H9 (cell line): ENCODE results near the gene GABRB1. TPM values are rescaled to one million over a fixed set of nuclear protein-coding genes. Genes with fewer than 3 reads are reported as not detected.

ENCODE experiments used
- DNase-seq: peaks from one replicate; pipeline ENCODE4 v3.0.0-alpha.2; 2017
- H2AFZ ChIP-seq: one replicate; pipeline ENCODE4 v1.6.1; 2013; ENCODE audit warnings: mild to moderate bottlenecking, low read length, control low read depth, moderate library complexity
- H2AK5ac ChIP-seq: 2 replicates; pipeline ENCODE4 v1.6.1; 2013; ENCODE audit warnings: low read length, control low read depth, mixed read lengths; ENCODE audit not compliant: insufficient read length
- H2BK120ac ChIP-seq: one replicate; pipeline ENCODE4 v1.6.1; 2013; ENCODE audit warnings: low read depth, mild to moderate bottlenecking, low read length, control low read depth, inconsistent platforms; ENCODE audit not compliant: poor library complexity, severe bottlenecking
- H2BK12ac ChIP-seq: 2 replicates; pipeline ENCODE4 v1.6.1; 2013; ENCODE audit warnings: low read length, control low read depth, mixed read lengths, low read depth; ENCODE audit not compliant: insufficient read length
- H2BK15ac ChIP-seq: 2 replicates; pipeline ENCODE4 v1.6.1; 2013; ENCODE audit warnings: low read depth, low read length, control low read depth
- H2BK20ac ChIP-seq: one replicate; pipeline ENCODE4 v1.6.1; 2013; ENCODE audit warnings: low read depth, mild to moderate bottlenecking, low read length, control low read depth, inconsistent platforms; ENCODE audit not compliant: poor library complexity, severe bottlenecking
- H2BK5ac ChIP-seq: 2 replicates; pipeline ENCODE4 v1.6.1; 2013; ENCODE audit warnings: low read length, control low read depth, mixed read lengths; ENCODE audit not compliant: insufficient read length
- H3K14ac ChIP-seq: 2 replicates; pipeline ENCODE4 v1.6.1; 2013; ENCODE audit warnings: low read length, control low read depth; ENCODE audit not compliant: insufficient read depth
- H3K18ac ChIP-seq: 2 replicates; pipeline ENCODE4 v1.6.1; 2013; ENCODE audit warnings: low read depth, mild to moderate bottlenecking, mixed read lengths, low read length, control low read depth; ENCODE audit not compliant: insufficient read length
- H3K23ac ChIP-seq: 2 replicates; pipeline ENCODE4 v1.6.1; 2013; ENCODE audit warnings: low read length, control low read depth, mixed read lengths, low read depth; ENCODE audit not compliant: insufficient read length
- H3K23me2 ChIP-seq: 2 replicates; pipeline ENCODE4 v1.6.1; 2013; ENCODE audit warnings: low read depth, mild to moderate bottlenecking, mixed read lengths, low read length, control low read depth; ENCODE audit not compliant: insufficient read length, poor library complexity, severe bottlenecking
- H3K27ac ChIP-seq: 2 replicates; pipeline ENCODE4 v1.5.1; 2013; ENCODE audit warnings: low read length, control low read depth, mixed read lengths, low read depth; ENCODE audit not compliant: insufficient read length
- H3K27me3 ChIP-seq: 2 replicates; pipeline ENCODE4 v1.6.1; 2013; ENCODE audit warnings: low read length, control low read depth, inconsistent platforms; ENCODE audit not compliant: insufficient read depth
- H3K4ac ChIP-seq: 2 replicates; pipeline ENCODE4 v1.6.1; 2013; ENCODE audit warnings: low read depth, mild to moderate bottlenecking, control low read depth, inconsistent platforms, low read length, moderate library complexity
- H3K4me1 ChIP-seq: 2 replicates; pipeline ENCODE4 v1.6.1; 2013; ENCODE audit warnings: low read length, control low read depth, inconsistent platforms; ENCODE audit not compliant: insufficient read depth
- H3K4me2 ChIP-seq: 2 replicates; pipeline ENCODE4 v1.6.1; 2013; ENCODE audit warnings: low read length, control low read depth, mixed read lengths; ENCODE audit not compliant: insufficient read length, insufficient read depth
- H3K56ac ChIP-seq: 2 replicates; pipeline ENCODE4 v1.6.1; 2013; ENCODE audit warnings: low read depth, mild to moderate bottlenecking, mixed read lengths, low read length, control low read depth; ENCODE audit not compliant: insufficient read length
- H3K79me1 ChIP-seq: 2 replicates; pipeline ENCODE4 v1.6.1; 2013; ENCODE audit warnings: low read depth, mild to moderate bottlenecking, moderate library complexity, low read length, control low read depth, inconsistent platforms; ENCODE audit not compliant: insufficient read depth, poor library complexity, severe bottlenecking
- H3K79me2 ChIP-seq: 2 replicates; pipeline ENCODE4 v1.6.1; 2013; ENCODE audit warnings: low read length, control low read depth, inconsistent platforms; ENCODE audit not compliant: insufficient read depth
- H3K9ac ChIP-seq: 2 replicates; pipeline ENCODE4 v1.6.1; 2013; ENCODE audit warnings: low read length, control low read depth, mixed read lengths; ENCODE audit not compliant: insufficient read length; ENCODE audit errors: extremely low read depth
- H3K9me3 ChIP-seq: one replicate; pipeline ENCODE4 v1.6.1; 2013; ENCODE audit warnings: low read depth, low read length, inconsistent platforms; ENCODE audit not compliant: control insufficient read depth
- H3T11ph ChIP-seq: one replicate; pipeline ENCODE4 v1.6.1; 2013; ENCODE audit warnings: mild to moderate bottlenecking, low read length, control low read depth, inconsistent platforms
- H4K20me1 ChIP-seq: one replicate; pipeline ENCODE4 v1.6.1; 2013; ENCODE audit not compliant: control insufficient read depth, insufficient read length, insufficient read depth
- H4K5ac ChIP-seq: 2 replicates; pipeline ENCODE4 v1.6.1; 2013; ENCODE audit warnings: low read depth, mild to moderate bottlenecking, mixed read lengths, low read length, control low read depth; ENCODE audit not compliant: insufficient read length
- H4K8ac ChIP-seq: replicated peaks from 2 replicates; pipeline ENCODE4 v1.6.1; 2013; ENCODE audit warnings: low read length, control low read depth, mixed read lengths, low read depth; ENCODE audit not compliant: insufficient read length
- H4K91ac ChIP-seq: 2 replicates; pipeline ENCODE4 v1.6.1; 2013; ENCODE audit warnings: low read depth, mild to moderate bottlenecking, moderate library complexity, mixed read lengths, low read length, control low read depth; ENCODE audit not compliant: insufficient read length
- H3K27ac Mint-ChIP-seq, 3 experiments: 2 replicates in 2 of 3; 3 replicates in 1 of 3; pipeline ENCODE4 v1.8.0; 2020 to 2021; ENCODE audit warnings: mixed read lengths in 3 of 3, mild to moderate bottlenecking in 1 of 3, moderate library complexity in 1 of 3
- H3K27me3 Mint-ChIP-seq: 2 replicates; pipeline ENCODE4 v1.8.0; 2021; ENCODE audit warnings: low read depth, mild to moderate bottlenecking, moderate library complexity, mixed read lengths
- H3K36me3 Mint-ChIP-seq, 3 experiments: 2 replicates in 2 of 3; 3 replicates in 1 of 3; pipeline ENCODE4 v1.8.0; 2020 to 2021; ENCODE audit warnings: low read depth in 3 of 3, mixed read lengths in 3 of 3; ENCODE audit not compliant: insufficient read depth in 1 of 3
- H3K4me1 Mint-ChIP-seq, 2 experiments: 2 replicates each; pipeline ENCODE4 v1.8.0; 2020; ENCODE audit warnings: mixed read lengths in 2 of 2
- H3K4me3 Mint-ChIP-seq, 2 experiments: 2 replicates in 1 of 2; 3 replicates in 1 of 2; pipeline ENCODE4 v1.8.0; 2020 to 2021; ENCODE audit warnings: mild to moderate bottlenecking in 2 of 2, mixed read lengths in 2 of 2, moderate library complexity in 1 of 2
- H3K9me3 Mint-ChIP-seq, 2 experiments: 2 replicates in 1 of 2; 3 replicates in 1 of 2; pipeline ENCODE4 v1.8.0; 2020; ENCODE audit warnings: mild to moderate bottlenecking in 2 of 2, mixed read lengths in 2 of 2, moderate library complexity in 1 of 2
- CTCF ChIP-seq: fragments of 200-600 bp; sonication (generic); conservative IDR thresholded peaks from 3 replicates; pipeline ENCODE4 v1.8.0; 2021; ENCODE audit warnings: antibody characterized with exemption, mild to moderate bottlenecking
- WGBS: extraction: QIAGEN DNeasy Blood & Tissue Kit; methylation state at CpG from one replicate; pipeline ENCODE4 v1.1.7; 2013; ENCODE audit warnings: missing lambda C conversion rate, low lambda C conversion rate, mixed read lengths; ENCODE audit not compliant: insufficient read length; ENCODE audit errors: extremely low coverage; 5-methylcytosine and 5-hydroxymethylcytosine counted together
- total RNA-seq: library from RNA; stranded (reverse); gene quantifications from 2 replicates; pipeline ENCODE4 v1.2.1, GENCODE V29; 2021

Gene GABRB1
- total RNA-seq, 1 experiment from 2014 or later: 0.39 TPM

- no peaks in the 10 kb centered on the region for H3K79me1 ChIP-seq
- H3K9ac ChIP-seq: no peak overlapping the region
- no peak overlapping the region for H3K4me2 ChIP-seq
- no peak overlapping the region for H4K8ac ChIP-seq
- no peak overlapping the region for H3K56ac ChIP-seq
- no peaks in the 10 kb centered on the region for H3K9me3 ChIP-seq
- no peak overlapping the region for H2BK15ac ChIP-seq
- Mint-ChIP-seq H3K36me3 (no peaks in the 10 kb centered on the region), H3K9me3 (no peaks in the 10 kb centered on the region; a peak in 1 of 5 replicates), H3K27ac (no peak overlapping the region), H3K4me3 (no peak overlapping the region), H3K4me1 (no peaks in the 10 kb centered on the region), H3K27me3 (no peaks in the 10 kb centered on the region)
- WGBS: no CpG with 5 or more reads among the region's 3 CpGs
- H2BK20ac ChIP-seq: no peak overlapping the region
- H3K79me2 ChIP-seq: no peaks in the 10 kb centered on the region
- H4K91ac ChIP-seq: no peak overlapping the region
- no peak overlapping the region for H2BK5ac ChIP-seq
- H3K4ac ChIP-seq: no peak overlapping the region
- no peak overlapping the region for H3K23ac ChIP-seq
- no peak for TF ChIP-seq CTCF
- no peak overlapping the region for H3K14ac ChIP-seq
- H3K4me1 ChIP-seq: no peaks in the 10 kb centered on the region
- no peaks in the 10 kb centered on the region for H3K27me3 ChIP-seq
- H4K5ac ChIP-seq: no peak overlapping the region
- H2BK12ac ChIP-seq: no peak overlapping the region
- no peak overlapping the region for H3K18ac ChIP-seq
- no peak overlapping the region for H3K27ac ChIP-seq
- no peaks in the 10 kb centered on the region for H4K20me1 ChIP-seq
- H3T11ph ChIP-seq: no peak overlapping the region
- H2AFZ ChIP-seq: no peak overlapping the region
- DNase-seq: no peak
- H2BK120ac ChIP-seq: no peak overlapping the region
- no peak overlapping the region for H2AK5ac ChIP-seq
- H3K23me2 ChIP-seq: no peaks in the 10 kb centered on the region
Measured at GRCh38 chr4:47013373-47013772, 18.0 kb upstream of the GABRB1 start.
